Cardiac muscle cell (in vitro differentiated cells and primary cell): ENCODE results near the gene IFRD2. TPM values are rescaled to one million over a fixed set of nuclear protein-coding genes. Genes with fewer than 3 reads are reported as not detected.

Source experiments
- DNase-seq, 2 donors: peaks; one replicate each; pipeline versions ENCODE4 v3.0.0 to v3.0.0-alpha.2; 2010 to 2017; ENCODE audit warnings: low read depth in 1 of 2, low spot score in 1 of 2
- H3K27ac ChIP-seq: fragments of 200-600 bp; sonication (generic); 2 replicates; pipeline ENCODE4 v1.5.1; 2016
- H3K27me3 ChIP-seq: fragments of 200-600 bp; sonication (generic); 2 replicates; pipeline ENCODE4 v1.6.0; 2016; ENCODE audit warnings: control low read depth
- H3K36me3 ChIP-seq: fragments of 200-600 bp; sonication (generic); 2 replicates; pipeline ENCODE4 v1.5.1; 2016; ENCODE audit warnings: control low read depth
- H3K4me1 ChIP-seq: fragments of 200-600 bp; sonication (generic); 2 replicates; pipeline ENCODE4 v1.8.1; 2017; ENCODE audit warnings: low read depth, mild to moderate bottlenecking, mixed run types
- H3K4me3 ChIP-seq: fragments of 200-600 bp; sonication (generic); 2 replicates; pipeline ENCODE4 v1.5.1; 2016; ENCODE audit warnings: mild to moderate bottlenecking
- H3K9me3 ChIP-seq: fragments of 200-600 bp; sonication (generic); 2 replicates; pipeline ENCODE4 v1.5.1; 2017; ENCODE audit warnings: low read depth, mild to moderate bottlenecking, control low read depth
- CTCF ChIP-seq: IDR thresholded peaks from 2 replicates; pipeline ENCODE4 v1.5.1; 2012; ENCODE audit warnings: low read depth, mild to moderate bottlenecking, low read length
- polyA plus RNA-seq: library from polyadenylated mRNA; unstranded; fragments of >200 nt; fragmentation: Nextera tagmentation; extraction: Ambion mirVana; gene quantifications from 2 replicates; pipeline ENCODE4 v1.2.1, GENCODE V29; 2016
- total RNA-seq: library from RNA; depleted of rRNA; stranded (reverse); fragments of >200 nt; gene quantifications from 2 replicates; pipeline ENCODE4 v1.2.3, GENCODE V29; 2016

The IFRD2 gene
- total and polyA plus RNA-seq, 2 experiments from 2014 or later: 61.0 to 110 TPM

- Histone ChIP-seq H3K27ac (peak overlapping the region; percentile 66), H3K4me1 (peaks cover 22% of the 10 kb centered on the region), H3K4me3 (peak overlapping the region; percentile 57), H3K27me3 (no peaks in the 10 kb centered on the region), H3K9me3 (no peaks in the 10 kb centered on the region), H3K36me3 (no peaks in the 10 kb centered on the region)
- no peak for TF ChIP-seq CTCF
- DNase-seq: no peak
Measured at GRCh38 chr3:50238549-50239026, 53.6 kb downstream of the IFRD2 start.

GRCh38 chr3:50237754-50238548, 54.3 kb downstream of the IFRD2 start:
- H3K27me3 ChIP-seq: no peaks in the 10 kb centered on the region
- no peak for TF ChIP-seq CTCF
- H3K27ac ChIP-seq: peak overlapping the region; percentile 66
- peak overlapping the region; percentile 57 for H3K4me3 ChIP-seq
- H3K36me3 ChIP-seq: no peaks in the 10 kb centered on the region
- peak; percentile 86 for DNase-seq
- H3K4me1 ChIP-seq: peaks cover 27% of the 10 kb centered on the region
- H3K9me3 ChIP-seq: no peaks in the 10 kb centered on the region

Other genes starting within 250 kb of the IFRD2 start
- 189 and 439 TPM in 2 replicates for gene RBM5, start 203.5 kb downstream of the IFRD2 start, total RNA-seq
- 130 and 172 TPM in 2 replicates for gene RBM5, start 203.5 kb downstream of the IFRD2 start, polyA plus RNA-seq
- gene SEMA3F, start 137.1 kb downstream of the IFRD2 start, total RNA-seq: 21.0 and 27.6 TPM in 2 replicates
- 20.0 and 21.8 TPM in 2 replicates for gene SEMA3F, start 137.1 kb downstream of the IFRD2 start, polyA plus RNA-seq
- not detected in 2 replicates for gene GNAT1, start 100.8 kb downstream of the IFRD2 start, total RNA-seq
- gene GNAT1, start 100.8 kb downstream of the IFRD2 start, polyA plus RNA-seq: not detected in 2 replicates
- 9.5 and 14.7 TPM in 2 replicates for gene SLC38A3, start 87.2 kb downstream of the IFRD2 start, total RNA-seq
- gene SLC38A3, start 87.2 kb downstream of the IFRD2 start, polyA plus RNA-seq: 13.4 and 18.5 TPM in 2 replicates
- 160 and 179 TPM in 2 replicates for gene GNAI2, start 56.2 kb downstream of the IFRD2 start, total RNA-seq
- 255 and 285 TPM in 2 replicates for gene GNAI2, start 56.2 kb downstream of the IFRD2 start, polyA plus RNA-seq
- 16.7 and 25.9 TPM in 2 replicates for gene SEMA3B, start 23.3 kb downstream of the IFRD2 start, total RNA-seq
- gene SEMA3B, start 23.3 kb downstream of the IFRD2 start, polyA plus RNA-seq: 20.6 and 23.1 TPM in 2 replicates
- gene LSMEM2, start 13.3 kb downstream of the IFRD2 start, total RNA-seq: 26.4 and 29.2 TPM in 2 replicates
- 16.4 and 18.1 TPM in 2 replicates for gene LSMEM2, start 13.3 kb downstream of the IFRD2 start, polyA plus RNA-seq
- 3.6 and 6.4 TPM in 2 replicates for gene HYAL3, start 7.0 kb upstream of the IFRD2 start, total RNA-seq
- gene HYAL3, start 7.0 kb upstream of the IFRD2 start, polyA plus RNA-seq: 2.4 and 6.2 TPM in 2 replicates
- 28.5 and 40.4 TPM in 2 replicates for gene NAA80, start 7.0 kb upstream of the IFRD2 start, total RNA-seq
- gene NAA80, start 7.0 kb upstream of the IFRD2 start, polyA plus RNA-seq: 35.6 and 39.0 TPM in 2 replicates
- gene HYAL1, start 11.1 kb upstream of the IFRD2 start, total RNA-seq: 3.4 and 5.0 TPM in 2 replicates
- 3.3 and 4.3 TPM in 2 replicates for gene HYAL1, start 11.1 kb upstream of the IFRD2 start, polyA plus RNA-seq
- gene HYAL2, start 30.3 kb upstream of the IFRD2 start, total RNA-seq: 116 and 124 TPM in 2 replicates
- gene HYAL2, start 30.3 kb upstream of the IFRD2 start, polyA plus RNA-seq: 88.3 and 106 TPM in 2 replicates
- gene TUSC2, start 35.8 kb upstream of the IFRD2 start, total RNA-seq: 84.1 and 87.0 TPM in 2 replicates
- 66.4 and 76.6 TPM in 2 replicates for gene TUSC2, start 35.8 kb upstream of the IFRD2 start, polyA plus RNA-seq
- gene RASSF1, start 48.4 kb upstream of the IFRD2 start, total RNA-seq: 13.0 and 23.1 TPM in 2 replicates
- gene RASSF1, start 48.4 kb upstream of the IFRD2 start, polyA plus RNA-seq: 23.8 and 33.5 TPM in 2 replicates
- 0.56 and 2.8 TPM in 2 replicates for gene ZMYND10, start 53.3 kb upstream of the IFRD2 start, total RNA-seq
- 1.3 and 1.8 TPM in 2 replicates for gene ZMYND10, start 53.3 kb upstream of the IFRD2 start, polyA plus RNA-seq
- 33.2 and 34.6 TPM in 2 replicates for gene NPRL2, start 58.3 kb upstream of the IFRD2 start, total RNA-seq
- gene NPRL2, start 58.3 kb upstream of the IFRD2 start, polyA plus RNA-seq: 51.9 and 64.4 TPM in 2 replicates
- 10.7 and 26.4 TPM in 2 replicates for gene CYB561D2, start 58.4 kb upstream of the IFRD2 start, total RNA-seq
- 15.7 and 23.8 TPM in 2 replicates for gene CYB561D2, start 58.4 kb upstream of the IFRD2 start, polyA plus RNA-seq
- gene TMEM115, start 67.1 kb upstream of the IFRD2 start, total RNA-seq: 67.0 and 67.9 TPM in 2 replicates
- 48.2 and 57.9 TPM in 2 replicates for gene TMEM115, start 67.1 kb upstream of the IFRD2 start, polyA plus RNA-seq
- 6.8 and 8.7 TPM in 2 replicates for gene CACNA2D2, start 211.2 kb upstream of the IFRD2 start, total RNA-seq
- gene CACNA2D2, start 211.2 kb upstream of the IFRD2 start, polyA plus RNA-seq: 5.4 TPM in 2 replicates